Measurements from ENCODE around the gene FBXW8. TPM values are rescaled to one million over a fixed set of nuclear protein-coding genes. Genes with fewer than 3 reads are reported as not detected.

Gene FBXW8
- total RNA-seq, 1 experiment from 2014 or later, result 10.3 TPM

GRCh38 chr12:116941188-116941587, 30.4 kb downstream of the FBXW8 start:
- no peak overlapping the region for H3K4me3 ChIP-seq
- no peaks in the 10 kb centered on the region for H3K27me3 ChIP-seq (replicated peaks)
- H3K36me3 ChIP-seq, result peaks cover 31% of the 10 kb centered on the region
- no peak overlapping the region for H3K27ac ChIP-seq
- H3K9me3 ChIP-seq (replicated peaks), result peaks cover 2% of the 10 kb centered on the region; the same call in 1 of the 2 replicates
- no peak for DNase-seq (ENCODE audit: low read depth in 1 of 2, low spot score in 2 of 2)
- no peaks in the 10 kb centered on the region for H3K4me1 ChIP-seq (replicated peaks)

DNA sequence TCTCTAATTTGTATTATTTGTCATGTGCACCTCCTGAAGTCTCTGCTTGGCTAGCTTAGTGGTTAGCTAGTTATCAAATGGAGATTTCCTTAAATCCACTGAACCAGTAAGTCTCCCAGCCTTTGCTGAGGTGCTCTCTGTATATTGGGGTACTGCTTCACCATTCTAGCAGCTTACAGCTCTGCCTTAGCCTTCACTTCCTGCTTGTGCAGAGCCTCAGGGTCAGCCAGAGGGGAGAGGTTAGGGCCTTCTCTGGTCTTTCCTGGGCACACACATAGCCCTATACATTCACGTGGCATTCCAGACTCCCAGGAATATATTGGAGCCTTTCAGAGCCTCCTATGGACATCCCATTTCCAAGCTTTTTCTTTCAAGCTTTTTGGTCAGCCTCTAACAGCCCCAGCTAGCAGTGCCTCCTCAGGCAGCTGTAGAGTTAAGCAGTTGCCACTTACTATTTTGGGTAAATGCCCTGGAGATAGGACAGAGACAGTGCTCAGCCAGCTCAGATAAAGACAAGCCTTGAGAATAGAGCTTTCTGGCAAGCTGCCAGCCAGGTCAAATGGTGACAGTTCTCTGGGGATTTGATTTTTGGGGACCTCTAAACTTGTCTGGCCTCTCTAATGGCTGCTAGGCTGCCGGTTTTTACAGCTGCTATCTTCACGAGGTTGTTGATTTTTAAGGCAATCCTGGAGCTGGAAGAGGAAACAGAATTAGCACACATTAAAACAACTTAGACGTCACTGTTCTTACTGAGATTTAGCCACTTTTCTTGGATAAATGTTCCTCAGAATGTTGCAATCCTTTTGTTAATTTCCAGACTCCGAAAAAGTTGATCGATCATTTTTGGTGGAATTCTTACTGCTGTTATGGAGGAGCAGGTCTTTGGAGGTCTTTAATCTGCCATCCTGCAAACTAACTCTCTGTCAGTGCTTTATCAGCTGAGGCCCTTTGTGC, 32.9 kb downstream of the FBXW8 start:
- no peaks in the 10 kb centered on the region for H3K27me3 ChIP-seq (replicated peaks)
- H3K4me3 ChIP-seq, result no peak overlapping the region
- H3K27ac ChIP-seq, result no peak overlapping the region
- no peaks in the 10 kb centered on the region for H3K4me1 ChIP-seq (replicated peaks)
- peaks cover 2% of the 10 kb centered on the region; the same call in 1 of the 2 replicates for H3K9me3 ChIP-seq (replicated peaks)
- no peak for DNase-seq (ENCODE audit: low read depth in 1 of 2, low spot score in 2 of 2)
- peaks cover 38% of the 10 kb centered on the region for H3K36me3 ChIP-seq

DNA sequence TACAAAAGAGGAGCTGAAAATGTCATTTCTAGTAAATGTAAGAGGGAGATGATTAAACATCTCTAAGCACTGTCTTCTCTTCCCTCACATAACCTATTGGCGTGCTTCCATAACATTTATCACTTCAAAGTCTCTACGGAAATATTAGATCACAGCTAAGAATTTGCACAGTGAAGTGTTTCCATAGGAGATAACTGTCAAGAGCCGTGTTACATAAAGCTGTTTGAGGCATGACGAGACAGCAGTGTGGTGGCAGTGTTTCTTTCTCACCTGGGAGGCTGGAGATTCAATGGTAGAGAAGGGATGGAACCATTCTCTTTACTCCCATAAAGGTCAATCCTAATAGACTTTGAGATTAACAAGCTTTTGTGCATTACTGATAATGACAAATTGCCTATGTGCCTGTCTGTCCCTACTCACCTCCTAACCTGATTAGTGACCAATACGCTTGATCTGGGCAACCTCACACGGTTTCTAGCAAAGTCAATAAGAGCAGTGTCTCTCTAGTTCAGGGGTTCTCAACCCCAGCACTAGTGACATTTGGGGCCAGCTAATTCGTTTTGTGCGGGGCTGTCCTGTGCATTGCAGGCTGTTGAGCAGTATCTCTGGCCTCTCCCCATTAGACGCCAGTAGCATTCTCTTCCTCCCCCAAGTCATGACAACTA, 35.3 kb downstream of the FBXW8 start:
- no peaks in the 10 kb centered on the region for H3K27me3 ChIP-seq (replicated peaks)
- H3K36me3 ChIP-seq, result peaks cover 49% of the 10 kb centered on the region
- H3K4me1 ChIP-seq (replicated peaks), result no peaks in the 10 kb centered on the region
- no peak overlapping the region for H3K4me3 ChIP-seq
- peaks cover 2% of the 10 kb centered on the region; the same call in 1 of the 2 replicates for H3K9me3 ChIP-seq (replicated peaks)
- no peak overlapping the region for H3K27ac ChIP-seq
- no peak for DNase-seq (ENCODE audit: low read depth in 1 of 2, low spot score in 2 of 2)

DNA sequence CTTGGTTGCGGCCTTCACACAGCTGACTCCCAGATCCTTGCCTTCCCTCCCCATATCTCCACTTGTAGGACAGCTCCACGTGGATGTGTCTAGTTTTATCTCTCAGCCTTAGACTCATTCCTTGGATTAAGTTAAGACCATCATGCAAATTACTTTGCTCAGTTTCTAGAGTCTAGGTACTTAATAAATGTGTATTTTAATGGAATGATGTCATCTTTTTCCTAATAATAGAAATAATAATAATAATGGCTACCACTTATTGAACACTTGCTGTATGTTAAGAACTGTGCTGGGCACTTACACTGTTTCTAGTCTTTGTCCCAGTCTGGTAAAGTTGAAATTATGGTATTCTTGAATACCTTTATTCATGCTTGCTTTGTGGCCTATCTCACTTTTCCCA, 37.5 kb downstream of the FBXW8 start:
- Histone ChIP-seq H3K9me3 (replicated peaks) (peaks cover 2% of the 10 kb centered on the region; the same call in 1 of the 2 replicates), H3K4me3 (no peak overlapping the region), H3K4me1 (replicated peaks) (no peaks in the 10 kb centered on the region), H3K36me3 (peaks cover 54% of the 10 kb centered on the region), H3K27ac (no peak overlapping the region), H3K27me3 (replicated peaks) (no peaks in the 10 kb centered on the region)
- no peak for DNase-seq (ENCODE audit: low read depth in 1 of 2, low spot score in 2 of 2)

DNA sequence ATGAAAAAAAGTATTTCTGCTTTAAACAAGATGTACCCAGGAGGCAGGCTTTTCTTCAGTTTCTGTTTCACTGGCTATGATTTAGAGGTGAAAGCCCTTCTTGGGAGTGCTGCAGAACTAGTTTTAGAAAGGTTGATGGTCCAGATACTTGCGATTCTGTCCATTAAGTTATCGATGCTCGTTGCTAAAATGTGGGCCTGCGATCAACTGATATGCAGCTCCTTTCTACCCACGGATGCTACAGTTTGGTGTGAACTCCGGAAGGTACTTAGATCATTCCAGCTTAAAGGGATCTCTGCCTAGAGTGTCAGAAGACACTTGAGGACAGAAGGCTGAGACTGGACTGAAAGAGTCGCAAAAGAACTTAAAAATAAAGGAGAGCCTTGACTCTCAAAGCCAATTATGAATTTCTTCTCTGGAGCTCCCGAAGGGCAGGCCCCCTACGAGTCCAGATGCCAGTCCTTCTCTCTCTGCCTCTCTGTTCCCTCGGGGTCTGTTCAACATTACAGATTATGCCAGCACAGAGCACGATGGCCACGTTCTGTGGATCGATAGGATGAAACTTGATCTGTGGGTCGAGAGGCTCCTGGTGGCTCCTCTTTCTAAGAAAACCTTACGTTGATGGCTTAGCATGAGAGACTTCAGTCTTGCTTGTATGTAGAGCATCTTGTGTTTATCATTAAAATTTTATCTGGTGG, 40.0 kb downstream of the FBXW8 start:
- Histone ChIP-seq H3K4me1 (replicated peaks) (no peaks in the 10 kb centered on the region), H3K27me3 (replicated peaks) (no peaks in the 10 kb centered on the region), H3K9me3 (replicated peaks) (no peaks in the 10 kb centered on the region), H3K36me3 (peaks cover 44% of the 10 kb centered on the region), H3K4me3 (no peak overlapping the region), H3K27ac (no peak overlapping the region)
- DNase-seq (ENCODE audit: low read depth in 1 of 2, low spot score in 2 of 2), result no peak

- no peaks in the 10 kb centered on the region for H3K27me3 ChIP-seq (replicated peaks)
- no peak overlapping the region for H3K27ac ChIP-seq
- H3K4me3 ChIP-seq, result no peak overlapping the region
- peaks cover 21% of the 10 kb centered on the region for H3K36me3 ChIP-seq
- H3K9me3 ChIP-seq (replicated peaks), result no peaks in the 10 kb centered on the region
- no peak for DNase-seq (ENCODE audit: low read depth in 1 of 2, low spot score in 2 of 2)
- no peaks in the 10 kb centered on the region for H3K4me1 ChIP-seq (replicated peaks)
Measured at GRCh38 chr12:116954710-116955381, 44.1 kb downstream of the FBXW8 start.

DNA sequence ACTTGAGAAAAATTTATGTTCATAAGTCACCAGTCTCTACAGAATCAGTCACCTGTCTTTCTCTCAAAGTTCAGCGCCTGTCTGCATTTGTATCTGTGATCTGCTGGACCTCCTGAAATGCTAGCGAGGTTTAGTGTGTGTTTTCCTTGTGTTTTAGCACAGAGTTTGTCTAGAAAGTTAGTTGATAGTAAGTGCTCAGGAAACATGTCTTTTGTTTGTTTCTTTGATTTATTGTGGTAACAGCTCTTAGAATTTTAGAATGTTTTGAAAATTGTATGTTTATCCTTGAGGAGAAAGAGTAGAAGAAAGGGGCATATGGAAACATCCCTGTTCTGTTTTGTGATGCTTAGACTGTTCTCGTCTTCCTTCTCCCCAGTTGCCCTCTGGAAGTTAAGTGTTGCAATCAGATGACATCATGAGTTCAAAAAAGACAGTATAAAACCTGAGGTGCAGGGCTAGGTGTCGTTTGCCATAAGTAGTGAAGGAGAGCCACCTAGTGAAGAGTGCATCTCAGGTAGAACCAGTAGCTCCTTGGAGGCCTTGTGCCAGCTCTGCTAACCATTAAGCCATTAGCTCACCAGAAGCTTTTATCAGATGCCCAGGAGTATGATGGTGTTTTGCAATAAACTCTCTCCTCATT, 44.8 kb downstream of the FBXW8 start:
- Histone ChIP-seq H3K27ac (no peak overlapping the region), H3K4me1 (replicated peaks) (no peaks in the 10 kb centered on the region), H3K4me3 (no peak overlapping the region), H3K27me3 (replicated peaks) (no peaks in the 10 kb centered on the region), H3K9me3 (replicated peaks) (no peaks in the 10 kb centered on the region), H3K36me3 (peaks cover 23% of the 10 kb centered on the region)
- no peak for DNase-seq (ENCODE audit: low read depth in 1 of 2, low spot score in 2 of 2)

GRCh38 chr12:116958402-116959197, 47.9 kb downstream of the FBXW8 start:
- Histone ChIP-seq H3K27ac (no peak overlapping the region), H3K9me3 (replicated peaks) (no peaks in the 10 kb centered on the region), H3K36me3 (peaks cover 10% of the 10 kb centered on the region), H3K27me3 (replicated peaks) (no peaks in the 10 kb centered on the region), H3K4me3 (no peak overlapping the region), H3K4me1 (replicated peaks) (no peaks in the 10 kb centered on the region)
- DNase-seq (ENCODE audit: low read depth in 1 of 2, low spot score in 2 of 2), result no peak

DNA sequence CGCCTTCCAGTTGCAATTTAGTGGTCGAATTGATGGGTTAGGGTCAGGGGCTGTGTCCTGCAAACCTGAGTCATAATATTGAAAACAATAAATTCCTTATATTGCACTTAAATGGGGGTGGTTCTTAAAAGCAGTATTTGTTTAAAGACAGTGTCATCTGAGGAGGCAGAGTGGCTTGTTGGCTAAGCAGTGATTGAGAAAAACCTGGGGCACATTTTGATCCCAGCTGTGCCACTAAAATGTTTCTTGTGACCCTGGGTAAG, 48.4 kb downstream of the FBXW8 start:
- Histone ChIP-seq H3K4me1 (replicated peaks) (no peaks in the 10 kb centered on the region), H3K27ac (no peak overlapping the region), H3K36me3 (peaks cover 13% of the 10 kb centered on the region)

GRCh38 chr12:116959845-116960514, 49.2 kb downstream of the FBXW8 start:
- Histone ChIP-seq H3K27me3 (replicated peaks) (no peaks in the 10 kb centered on the region), H3K4me3 (no peak overlapping the region), H3K36me3 (peaks cover 20% of the 10 kb centered on the region), H3K9me3 (replicated peaks) (no peaks in the 10 kb centered on the region), H3K27ac (no peak overlapping the region), H3K4me1 (replicated peaks) (0 out of 2 replicates have a peak, but pooled peaks cover 3% of the 10 kb centered on the region)
- DNase-seq (ENCODE audit: low read depth in 1 of 2, low spot score in 2 of 2), result no peak

More for the DNA sequence above, 48.4 kb downstream of the FBXW8 start:
- no peak for DNase-seq (ENCODE audit: low read depth in 1 of 2, low spot score in 2 of 2)
- Histone ChIP-seq H3K9me3 (replicated peaks) (no peaks in the 10 kb centered on the region), H3K27me3 (replicated peaks) (no peaks in the 10 kb centered on the region), H3K4me3 (no peak overlapping the region)

DNA sequence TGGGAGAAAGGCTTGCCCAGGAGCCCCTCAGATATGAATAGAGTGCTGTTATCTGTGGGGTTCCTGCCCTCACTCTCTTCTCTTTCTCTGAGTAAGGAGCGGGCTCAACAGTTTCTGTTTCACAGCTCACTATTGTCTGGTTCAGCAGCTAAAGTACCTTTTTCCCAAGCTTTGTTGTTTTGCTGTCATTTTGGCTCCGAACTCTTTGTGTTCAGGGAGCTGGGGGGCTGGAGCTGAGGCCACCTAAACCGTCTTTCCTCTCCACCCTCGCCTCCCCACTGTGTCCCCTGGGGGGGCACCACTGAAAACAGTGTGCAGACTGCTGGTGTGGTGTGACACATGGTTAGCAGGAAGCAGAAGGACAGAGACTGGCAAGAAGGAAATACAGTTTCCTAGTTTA, 51.4 kb downstream of the FBXW8 start:
- Histone ChIP-seq H3K36me3 (peaks cover 30% of the 10 kb centered on the region), H3K27ac (no peak overlapping the region), H3K4me3 (no peak overlapping the region), H3K4me1 (replicated peaks) (0 out of 2 replicates have a peak, but pooled peaks cover 3% of the 10 kb centered on the region), H3K27me3 (replicated peaks) (no peaks in the 10 kb centered on the region), H3K9me3 (replicated peaks) (no peaks in the 10 kb centered on the region)
- no peak for DNase-seq (ENCODE audit: low read depth in 1 of 2, low spot score in 2 of 2)

GRCh38 chr12:116962783-116963356, 52.1 kb downstream of the FBXW8 start:
- Histone ChIP-seq H3K4me3 (no peak overlapping the region), H3K4me1 (replicated peaks) (0 out of 2 replicates have a peak, but pooled peaks cover 3% of the 10 kb centered on the region), H3K27me3 (replicated peaks) (no peaks in the 10 kb centered on the region), H3K9me3 (replicated peaks) (no peaks in the 10 kb centered on the region), H3K27ac (no peak overlapping the region), H3K36me3 (peaks cover 32% of the 10 kb centered on the region)
- DNase-seq (ENCODE audit: low read depth in 1 of 2, low spot score in 2 of 2), result no peak
